ENCODE results near the gene AUH. TPM values are rescaled to one million over a fixed set of nuclear protein-coding genes. Genes with fewer than 3 reads are reported as not detected.

The AUH gene
- total and polyA plus RNA-seq, 8 donors = 13.6 to 33.7 (median 23.0) TPM

GRCh38 chr9:91398926-91399325 lies 37.2 kb upstream of the AUH start:
- DNase-seq (no peak), ATAC-seq (no peak)
- no peaks in the 10 kb centered on the region for H3K27me3 ChIP-seq
- H3K4me3 ChIP-seq = no peak overlapping the region
- no peak overlapping the region for H3K27ac ChIP-seq
- H3K9me3 ChIP-seq = no peaks in the 10 kb centered on the region
- H3K4me1 ChIP-seq = peaks cover 3 to 32% of the 10 kb centered on the region in 2 donors
- intact Hi-C loops (cut with DNase I) = no loop called here
- TF ChIP-seq, protein P1, sequence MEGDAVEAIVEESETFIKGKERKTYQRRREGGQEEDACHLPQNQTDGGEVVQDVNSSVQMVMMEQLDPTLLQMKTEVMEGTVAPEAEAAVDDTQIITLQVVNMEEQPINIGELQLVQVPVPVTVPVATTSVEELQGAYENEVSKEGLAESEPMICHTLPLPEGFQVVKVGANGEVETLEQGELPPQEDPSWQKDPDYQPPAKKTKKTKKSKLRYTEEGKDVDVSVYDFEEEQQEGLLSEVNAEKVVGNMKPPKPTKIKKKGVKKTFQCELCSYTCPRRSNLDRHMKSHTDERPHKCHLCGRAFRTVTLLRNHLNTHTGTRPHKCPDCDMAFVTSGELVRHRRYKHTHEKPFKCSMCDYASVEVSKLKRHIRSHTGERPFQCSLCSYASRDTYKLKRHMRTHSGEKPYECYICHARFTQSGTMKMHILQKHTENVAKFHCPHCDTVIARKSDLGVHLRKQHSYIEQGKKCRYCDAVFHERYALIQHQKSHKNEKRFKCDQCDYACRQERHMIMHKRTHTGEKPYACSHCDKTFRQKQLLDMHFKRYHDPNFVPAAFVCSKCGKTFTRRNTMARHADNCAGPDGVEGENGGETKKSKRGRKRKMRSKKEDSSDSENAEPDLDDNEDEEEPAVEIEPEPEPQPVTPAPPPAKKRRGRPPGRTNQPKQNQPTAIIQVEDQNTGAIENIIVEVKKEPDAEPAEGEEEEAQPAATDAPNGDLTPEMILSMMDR (IDR thresholded peaks at IDR 0.05) = no peak
- no peaks in the 10 kb centered on the region for H3K36me3 ChIP-seq

GRCh38 chr9:91395553-91396471 lies 34.1 kb upstream of the AUH start:
- Histone ChIP-seq H3K27me3 (no peaks in the 10 kb centered on the region), H3K27ac (peak overlapping the region; percentile 60 to 73), H3K9me3 (no peaks in the 10 kb centered on the region), H3K4me3 (no peak overlapping the region), H3K36me3 (no peaks in the 10 kb centered on the region), H3K4me1 (peaks cover 3 to 24% of the 10 kb centered on the region in 2 donors)
- TF ChIP-seq, protein P1 (IDR thresholded peaks at IDR 0.05) = no peak
- DNase-seq = no peak
- ATAC-seq = peak; percentile 50
- intact Hi-C loops (cut with DNase I) = no loop called here

- DNase-seq (no peak), ATAC-seq (peak; percentile 74)
- Histone ChIP-seq H3K9me3 (no peaks in the 10 kb centered on the region), H3K4me3 (no peak overlapping the region), H3K27me3 (no peaks in the 10 kb centered on the region), H3K36me3 (no peaks in the 10 kb centered on the region), H3K27ac (peak overlapping the region; percentile 60 to 73), H3K4me1 (peaks cover 3 to 24% of the 10 kb centered on the region in 2 donors)
- TF ChIP-seq, protein P1 (IDR thresholded peaks at IDR 0.05) = no peak
- intact Hi-C loops (cut with DNase I) = no loop called here
Measured at GRCh38 chr9:91395106-91395552, 33.4 kb upstream of the AUH start.

DNA sequence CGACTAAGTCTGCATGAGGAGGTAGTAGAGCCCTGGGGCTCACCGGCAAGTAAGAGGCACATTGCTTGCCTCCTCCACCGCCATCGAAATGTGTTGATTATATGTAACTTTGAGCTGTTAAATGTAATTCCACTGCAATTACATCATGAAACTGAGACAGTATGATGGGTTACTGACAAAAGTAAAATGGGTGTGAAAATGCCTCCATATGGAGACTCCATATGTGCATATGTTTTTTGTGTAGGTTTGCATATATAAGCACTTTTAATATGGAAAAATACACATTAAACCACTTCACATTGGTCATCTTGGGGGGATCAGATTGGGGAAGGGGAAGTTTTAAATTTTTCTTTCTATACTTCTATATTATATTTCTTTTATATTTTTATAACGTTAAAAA lies 32.1 kb upstream of the AUH start:
- intact Hi-C loops (cut with DNase I) = no loop called here
- Histone ChIP-seq H3K27me3 (no peaks in the 10 kb centered on the region), H3K4me1 (peaks cover 3 to 24% of the 10 kb centered on the region in 2 donors), H3K36me3 (no peaks in the 10 kb centered on the region), H3K27ac (no peak overlapping the region), H3K4me3 (no peak overlapping the region), H3K9me3 (no peaks in the 10 kb centered on the region)
- no peak for ATAC-seq
- TF ChIP-seq, protein P1 (IDR thresholded peaks at IDR 0.05) = no peak
- DNase-seq = no peak

GRCh38 chr9:91392435-91392834 lies 30.7 kb upstream of the AUH start:
- ATAC-seq = no peak
- H3K9me3 ChIP-seq = no peaks in the 10 kb centered on the region

More at GRCh38 chr9:91392435-91392834, 30.7 kb upstream of the AUH start:
- intact Hi-C loops (cut with DNase I) = no loop called here
- Histone ChIP-seq H3K27me3 (no peaks in the 10 kb centered on the region), H3K4me3 (no peak overlapping the region), H3K4me1 (peaks cover 3 to 24% of the 10 kb centered on the region in 2 donors), H3K36me3 (no peaks in the 10 kb centered on the region), H3K27ac (no peak overlapping the region)
- TF ChIP-seq, protein P1 (IDR thresholded peaks at IDR 0.05) = no peak
- no peak for DNase-seq
